Measurements from ENCODE around the gene PAX8.
A peak's percentile ranks its signal among the peaks of the same experiment; 100 is the strongest.

Gene PAX8

GRCh38 chr2:113220970-113221708 is 57.6 kb downstream of the PAX8 start:
- DNase-seq (ENCODE audit: low read depth in 2 of 2), result no peak

- no peak for DNase-seq (ENCODE audit: low read depth in 2 of 2)
Observed at GRCh38 chr2:113219889-113220641, 58.7 kb downstream of the PAX8 start.

- no peak for DNase-seq (ENCODE audit: low read depth in 2 of 2)
Observed at GRCh38 chr2:113219525-113219888, 59.2 kb downstream of the PAX8 start.

- DNase-seq (ENCODE audit: low read depth in 2 of 2), result no peak
Observed at GRCh38 chr2:113219092-113219441, 59.7 kb downstream of the PAX8 start.

- DNase-seq (ENCODE audit: low read depth in 2 of 2), result no peak
Observed at GRCh38 chr2:113218283-113219091, 60.2 kb downstream of the PAX8 start.

GRCh38 chr2:113217455-113218282 is 61.1 kb downstream of the PAX8 start:
- DNase-seq (ENCODE audit: low read depth in 2 of 2), result no peak

GRCh38 chr2:113216891-113217454 is 61.7 kb downstream of the PAX8 start:
- DNase-seq (ENCODE audit: low read depth in 2 of 2), result no peak

GRCh38 chr2:113216321-113216720 is 62.4 kb downstream of the PAX8 start:
- DNase-seq (ENCODE audit: low read depth in 2 of 2), result no peak

- no peak for DNase-seq (ENCODE audit: low read depth in 2 of 2)
Observed at GRCh38 chr2:113215056-113215455, 63.7 kb downstream of the PAX8 start.

- DNase-seq (ENCODE audit: low read depth in 2 of 2), result no peak
Observed at GRCh38 chr2:113214141-113214540, 64.6 kb downstream of the PAX8 start.

GRCh38 chr2:113213061-113213930 is 65.4 kb downstream of the PAX8 start:
- DNase-seq (ENCODE audit: low read depth in 2 of 2), result no peak

GRCh38 chr2:113212245-113213060 is 66.3 kb downstream of the PAX8 start:
- DNase-seq (ENCODE audit: low read depth in 2 of 2), result no peak

- peak; percentile 48 for DNase-seq (ENCODE audit: low read depth in 2 of 2)
Observed at GRCh38 chr2:113211226-113212105, 67.3 kb downstream of the PAX8 start.

GRCh38 chr2:113209646-113210171 is 69.0 kb downstream of the PAX8 start:
- no peak for DNase-seq (ENCODE audit: low read depth in 2 of 2)

GRCh38 chr2:113209011-113209645 is 69.6 kb downstream of the PAX8 start:
- peak in 1 of 2 experiments; percentile 20 for DNase-seq (ENCODE audit: low read depth in 2 of 2)

- DNase-seq (ENCODE audit: low read depth in 2 of 2), result no peak
Observed at GRCh38 chr2:113208396-113208795, 70.3 kb downstream of the PAX8 start.

GRCh38 chr2:113207021-113207420 is 71.7 kb downstream of the PAX8 start:
- no peak for DNase-seq (ENCODE audit: low read depth in 2 of 2)

- no peak for DNase-seq (ENCODE audit: low read depth in 2 of 2)
Observed at GRCh38 chr2:113206251-113206650, 72.5 kb downstream of the PAX8 start.
